ENCODE data around the gene OLFM2.
"Not testable (repeated sequence)": the region's sequence is repeated elsewhere in the genome, so short reads cannot be mapped to it uniquely, and the experiment has no call there.

GRCh38 chr19:9946528-9947125 is 10.3 kb upstream of the OLFM2 start:
- TF ChIP-seq CTCF (IDR thresholded peaks at IDR 0.05); REST (IDR thresholded peaks at IDR 0.05; ENCODE audit: insufficient read depth in 1 of 2, low read depth in 2 of 2, low read length in 1 of 2); POLR2AphosphoS5 (IDR thresholded peaks at IDR 0.05; ENCODE audit: low read depth, low read length): not testable (repeated sequence)
